Keratinocyte (primary cell): ENCODE measurements around the gene KRT78. TPM values are rescaled to one million over a fixed set of nuclear protein-coding genes. Genes with fewer than 3 reads are reported as not detected.

Source experiments
- DNase-seq: peaks from one replicate; pipeline ENCODE4 v3.0.0-alpha.2; 2011; ENCODE audit warnings: low read depth, missing footprints, low spot score
- FAIRE-seq: peaks from 2 replicates; lab custom pipeline; 2011; peaks lifted over from hg19 to GRCh38; lab: Jason Lieb, UNC
- H2AFZ ChIP-seq: 2 replicates; pipeline ENCODE4 v1.6.0; 2012; ENCODE audit warnings: low read length, control low read depth, inconsistent platforms; ENCODE audit not compliant: control insufficient read depth
- H3K27ac ChIP-seq: 2 replicates; pipeline ENCODE4 v1.5.1; 2011; ENCODE audit warnings: low read length; ENCODE audit not compliant: control insufficient read depth, insufficient read depth
- H3K27me3 ChIP-seq: 3 replicates; pipeline ENCODE4 v1.6.0; 2011; ENCODE audit warnings: low read length; ENCODE audit not compliant: control insufficient read depth, insufficient read depth; ENCODE audit errors: extremely low read depth
- H3K36me3 ChIP-seq, 2 experiments: 2 replicates in 1 of 2; 3 replicates in 1 of 2; pipeline ENCODE4 v1.5.1; 2011; ENCODE audit warnings: low read length in 2 of 2, mild to moderate bottlenecking in 1 of 2; ENCODE audit not compliant: control insufficient read depth in 2 of 2, insufficient read depth in 2 of 2; ENCODE audit errors: extremely low read depth in 1 of 2
- H3K4me1 ChIP-seq: 3 replicates; pipeline ENCODE4 v1.5.1; 2011; ENCODE audit warnings: low read length; ENCODE audit not compliant: control insufficient read depth, insufficient read depth; ENCODE audit errors: extremely low read depth
- H3K4me2 ChIP-seq: 3 replicates; pipeline ENCODE4 v1.6.0; 2011; ENCODE audit warnings: low read depth, low read length; ENCODE audit not compliant: control insufficient read depth, insufficient read depth; ENCODE audit errors: extremely low read depth
- H3K4me3 ChIP-seq, 3 experiments: fragments of 200-600 bp in 1 of 3; sonication (generic) in 1 of 3; 2 replicates in 2 of 3; 3 replicates in 1 of 3; pipeline ENCODE4 v1.5.1; 2011 to 2016; ENCODE audit warnings: low read length in 3 of 3, mild to moderate bottlenecking in 3 of 3, control low read depth in 2 of 3, inconsistent platforms in 1 of 3, low read depth in 1 of 3, mixed read lengths in 1 of 3, mixed run types in 1 of 3, moderate library complexity in 1 of 3; ENCODE audit not compliant: control insufficient read depth in 2 of 3, insufficient read depth in 2 of 3; ENCODE audit errors: extremely low read depth in 1 of 3
- H3K79me2 ChIP-seq: 2 replicates; pipeline ENCODE4 v1.6.0; 2012; ENCODE audit warnings: low read length; ENCODE audit not compliant: control insufficient read depth, insufficient read depth
- H3K9ac ChIP-seq: 3 replicates; pipeline ENCODE4 v1.6.0; 2011; ENCODE audit warnings: low read length; ENCODE audit not compliant: control insufficient read depth, insufficient read depth; ENCODE audit errors: extremely low read depth
- H3K9me1 ChIP-seq: 3 replicates; pipeline ENCODE4 v1.6.0; 2011; ENCODE audit warnings: low read length; ENCODE audit not compliant: control insufficient read depth, insufficient read depth; ENCODE audit errors: extremely low read depth
- H3K9me3 ChIP-seq: 2 replicates; pipeline ENCODE4 v1.5.1; 2012; ENCODE audit warnings: low read depth, low read length; ENCODE audit not compliant: control insufficient read depth
- H4K20me1 ChIP-seq: 3 replicates; pipeline ENCODE4 v1.6.0; 2011; ENCODE audit warnings: low read length; ENCODE audit not compliant: control insufficient read depth, insufficient read depth; ENCODE audit errors: extremely low read depth
- CTCF ChIP-seq, 3 experiments: IDR thresholded peaks in 1 of 3; conservative IDR thresholded peaks in 1 of 3; optimal IDR thresholded peaks in 1 of 3; 2 replicates in 2 of 3; 3 replicates in 1 of 3; pipeline versions ENCODE3 to v1.5.1; 2011; ENCODE audit warnings: low read length in 3 of 3, mild to moderate bottlenecking in 3 of 3, moderate library complexity in 2 of 3, control low read depth in 1 of 3, inconsistent platforms in 1 of 3; ENCODE audit not compliant: insufficient read depth in 2 of 3; ENCODE audit errors: extremely low read depth in 1 of 3
- EZH2 ChIP-seq: IDR thresholded peaks from one replicate; pipeline ENCODE4 v1.6.1; 2012; ENCODE audit warnings: inconsistent platforms, mild to moderate bottlenecking, low read length, moderate library complexity
- dilution Hi-C: fragments of 300-500 bp; cut with MboI; formaldehyde crosslinking; loops from one replicate; pipeline ENCODE4 v1.7.0; 2020; ENCODE audit warnings: low sequenced_read_pairs; ENCODE audit not compliant: extremely low pct_ligation_motif_present
- polyA plus RNA-seq, 5 experiments: library from polyadenylated mRNA; depleted of rRNA in 3 of 5; stranded (reverse) in 3 of 5; stranded (forward) in 1 of 5; unstranded in 1 of 5; fragments of >200 nt; gene quantifications; 1 replicate in 1 of 5; 2 replicates in 3 of 5; 3 replicates in 1 of 5; pipeline versions ENCODE4 v1.2.1 to v1.2.3, GENCODE V29; 2011 to 2012; ENCODE audit warnings: missing spikeins in 2 of 5, low read depth in 1 of 5, low replicate concordance in 1 of 5

The KRT78 gene
- polyA plus RNA-seq, 1 donor (not counting 4 experiments of a cell fraction or from before 2014, with no cell fraction given) = 0.96 TPM

- H3K27ac ChIP-seq = peak overlapping the region; percentile 77
- no peak for DNase-seq
These were observed 30.9 kb upstream of the KRT78 start for GRCh38 chr12:52879394-52880351.

GRCh38 chr12:52878507-52879393 lies 30.0 kb upstream of the KRT78 start:
- Histone ChIP-seq H3K9ac (peak overlapping the region; percentile 74), H2AFZ (peak overlapping the region; percentile 80), H3K9me3 (no peaks in the 10 kb centered on the region), H4K20me1 (no peaks in the 10 kb centered on the region), H3K4me2 (peak overlapping the region; percentile 83), H3K9me1 (no peaks in the 10 kb centered on the region), H3K36me3 (no peaks in the 10 kb centered on the region), H3K27me3 (no peaks in the 10 kb centered on the region), H3K4me1 (peaks cover 54% of the 10 kb centered on the region), H3K4me3 (no peak overlapping the region), H3K79me2 (no peaks in the 10 kb centered on the region), H3K27ac (peak overlapping the region; percentile 77)
- dilution Hi-C loops = no loop called here
- TF ChIP-seq CTCF (optimal IDR thresholded peaks at IDR 0.05 in 1 of 3, IDR thresholded peaks at IDR 0.05 in 1 of 3, conservative IDR thresholded peaks at IDR 0.05 in 1 of 3; ENCODE audit: extremely low read depth in 1 of 3, insufficient read depth in 2 of 3, low read length in 3 of 3) = no peak
- TF ChIP-seq EZH2 = no peak
- FAIRE-seq (no peak), DNase-seq (no peak)

More at GRCh38 chr12:52879394-52880351, 30.9 kb upstream of the KRT78 start:
- no peaks in the 10 kb centered on the region for H3K9me1 ChIP-seq
- peak in 2 of 3 experiments; percentile 89 to 99 for TF ChIP-seq CTCF (optimal IDR thresholded peaks at IDR 0.05 in 1 of 3, IDR thresholded peaks at IDR 0.05 in 1 of 3, conservative IDR thresholded peaks at IDR 0.05 in 1 of 3; ENCODE audit: extremely low read depth in 1 of 3, insufficient read depth in 2 of 3, low read length in 3 of 3)
- TF ChIP-seq EZH2 = no peak
- dilution Hi-C loops = no loop called here
- no peaks in the 10 kb centered on the region for H3K36me3 ChIP-seq
- H3K4me1 ChIP-seq = peaks cover 48% of the 10 kb centered on the region
- H3K79me2 ChIP-seq = no peaks in the 10 kb centered on the region
- H2AFZ ChIP-seq = peak overlapping the region; percentile 80
- H3K4me2 ChIP-seq = peak overlapping the region; percentile 83
- no peaks in the 10 kb centered on the region for H4K20me1 ChIP-seq
- no peak for FAIRE-seq
- H3K27me3 ChIP-seq = no peaks in the 10 kb centered on the region
- no peaks in the 10 kb centered on the region for H3K9me3 ChIP-seq
- peak overlapping the region in 1 of 3 experiments; percentile 3 for H3K4me3 ChIP-seq
- H3K9ac ChIP-seq = peak overlapping the region; percentile 74
